Gastroesophageal sphincter (tissue), 3 donors: ENCODE measurements around the gene IMPDH2.

Experiments
- CTCF ChIP-seq, 4 experiments: fragments of 200-600 bp in 2 of 4; fragments of 450-650 bp in 2 of 4; sonication (generic) in 1 of 4; IDR thresholded peaks; one replicate each; pipeline ENCODE4 v1.5.1; 2017 to 2019; ENCODE audit warnings: antibody characterized with exemption in 4 of 4, mild to moderate bottlenecking in 2 of 4, moderate library complexity in 2 of 4
- POLR2A ChIP-seq, 2 donors: fragments of 450-650 bp; IDR thresholded peaks; one replicate each; pipeline ENCODE4 v1.6.1; 2017; ENCODE audit warnings: antibody characterized with exemption in 2 of 2, mild to moderate bottlenecking in 2 of 2, moderate library complexity in 1 of 2
- POLR2AphosphoS5 ChIP-seq: sonication (generic); formaldehyde crosslinking; IDR thresholded peaks from one replicate; pipeline ENCODE4 v1.6.1; 2017; ENCODE audit warnings: antibody characterized with exemption

GRCh38 chr3:48997714-48998637 is 31.2 kb downstream of the IMPDH2 start:
- no peak for TF ChIP-seq CTCF (IDR thresholded peaks at IDR 0.05)
- TF ChIP-seq POLR2A (IDR thresholded peaks at IDR 0.05) = no peak
- TF ChIP-seq POLR2AphosphoS5 = no peak
